OCI-LY1 (cell line): Measurements from ENCODE around the gene LRIG3.

Experiments used
- H2AFZ ChIP-seq: fragments of 200-600 bp; sonication (generic), shearing (Covaris generic); 2 replicates; pipeline ENCODE4 v1.6.0; 2014; ENCODE audit warnings: antibody characterized with exemption, mild to moderate bottlenecking, low read length
- H3F3A ChIP-seq: fragments of 200-600 bp; sonication (generic), shearing (Covaris generic); 2 replicates; pipeline ENCODE4 v1.6.0; 2014; ENCODE audit warnings: mild to moderate bottlenecking, antibody characterized with exemption, low read length, moderate library complexity; ENCODE audit not compliant: insufficient read depth
- H3K27ac ChIP-seq: fragments of 200-600 bp; sonication (generic); 2 replicates; pipeline ENCODE4 v1.5.1; 2014; ENCODE audit warnings: low read length, mixed run types, mild to moderate bottlenecking, low read depth; ENCODE audit not compliant: poor library complexity, severe bottlenecking
- H3K27me3 ChIP-seq: fragments of 200-600 bp; sonication (generic); 2 replicates; pipeline ENCODE4 v1.6.0; 2014; ENCODE audit warnings: antibody characterized with exemption, mild to moderate bottlenecking, low read length, moderate library complexity; ENCODE audit not compliant: insufficient read depth
- H3K36me3 ChIP-seq: fragments of 200-600 bp; sonication (generic); 2 replicates; pipeline ENCODE4 v1.6.1; 2014; ENCODE audit warnings: mild to moderate bottlenecking, antibody characterized with exemption, low read length, moderate library complexity, mixed read lengths; ENCODE audit not compliant: insufficient read depth
- H3K4me1 ChIP-seq: fragments of 200-600 bp; sonication (generic); 2 replicates; pipeline ENCODE4 v1.5.1; 2014; ENCODE audit warnings: mild to moderate bottlenecking, low read length, moderate library complexity; ENCODE audit not compliant: insufficient read depth, severe bottlenecking
- H3K4me2 ChIP-seq: fragments of 200-600 bp; sonication (generic), shearing (Covaris generic); 2 replicates; pipeline ENCODE4 v1.6.1; 2014; ENCODE audit warnings: low read length
- H3K4me3 ChIP-seq: fragments of 200-600 bp; sonication (generic); 2 replicates; pipeline ENCODE4 v1.5.1; 2014; ENCODE audit warnings: low read length, low read depth, mild to moderate bottlenecking, mixed read lengths; ENCODE audit not compliant: poor library complexity, severe bottlenecking
- H3K79me2 ChIP-seq: fragments of 200-600 bp; shearing (Covaris generic); 2 replicates; pipeline ENCODE4 v1.6.1; 2016; ENCODE audit warnings: mixed run types, low read length, mixed read lengths; ENCODE audit not compliant: insufficient read depth
- H3K9ac ChIP-seq: fragments of 200-600 bp; sonication (generic), shearing (Covaris generic); 2 replicates; pipeline ENCODE4 v1.6.1; 2014; ENCODE audit warnings: mild to moderate bottlenecking, low read length, mixed read lengths
- H3K9me2 ChIP-seq: fragments of 200-600 bp; sonication (generic), shearing (Covaris generic); 2 replicates; pipeline ENCODE4 v1.6.1; 2014; ENCODE audit warnings: low read depth, mild to moderate bottlenecking, low read length, mixed read lengths
- H3K9me3 ChIP-seq: fragments of 200-600 bp; shearing (Covaris generic); 2 replicates; pipeline ENCODE4 v1.6.1; 2014; ENCODE audit warnings: low read length, mixed read lengths
- H4K20me1 ChIP-seq: fragments of 200-600 bp; sonication (generic), shearing (Covaris generic); 2 replicates; pipeline ENCODE4 v1.6.0; 2016; ENCODE audit warnings: mild to moderate bottlenecking, low read length; ENCODE audit not compliant: insufficient read depth
- EZH2 ChIP-seq: fragments of 200-600 bp; sonication (generic), shearing (Covaris generic); IDR thresholded peaks from 2 replicates; pipeline ENCODE4 v1.8.0; 2017; ENCODE audit warnings: borderline replicate concordance, mixed run types, mild to moderate bottlenecking, antibody characterized with exemption, low read length, moderate library complexity, mixed read lengths
- TF ChIP-seq, protein P1 (sequence below): fragments of 200-600 bp; sonication (generic), shearing (Covaris generic); IDR thresholded peaks from 2 replicates; pipeline ENCODE4 v1.5.1; 2017; ENCODE audit warnings: mild to moderate bottlenecking, antibody characterized with exemption, low read length, moderate library complexity, mixed read lengths

The LRIG3 gene

DNA sequence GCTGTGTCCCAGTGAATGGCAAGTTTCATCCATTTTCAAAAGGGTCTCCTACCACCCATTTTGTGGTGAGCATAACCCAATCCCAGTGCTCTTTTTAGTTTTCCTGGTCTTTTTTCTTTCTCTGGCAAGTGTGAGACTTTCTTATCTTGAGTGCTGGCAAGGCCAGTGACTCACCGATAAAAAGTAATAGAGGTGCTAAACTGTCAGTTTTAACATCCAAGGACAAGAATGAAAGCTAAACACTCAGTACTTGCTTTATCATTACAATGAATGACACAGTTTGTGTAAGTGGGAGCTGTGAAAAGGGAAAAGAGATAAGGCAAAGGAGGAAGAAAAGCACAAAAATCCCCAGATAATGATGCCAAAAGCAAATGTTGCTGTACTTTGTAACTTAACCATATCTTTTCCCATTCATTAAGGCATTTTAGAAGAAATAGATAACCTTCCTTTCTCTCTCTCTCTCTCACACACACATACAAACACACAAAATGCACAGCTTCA is 4.9 kb upstream of the LRIG3 start:
- TF ChIP-seq, protein P1, sequence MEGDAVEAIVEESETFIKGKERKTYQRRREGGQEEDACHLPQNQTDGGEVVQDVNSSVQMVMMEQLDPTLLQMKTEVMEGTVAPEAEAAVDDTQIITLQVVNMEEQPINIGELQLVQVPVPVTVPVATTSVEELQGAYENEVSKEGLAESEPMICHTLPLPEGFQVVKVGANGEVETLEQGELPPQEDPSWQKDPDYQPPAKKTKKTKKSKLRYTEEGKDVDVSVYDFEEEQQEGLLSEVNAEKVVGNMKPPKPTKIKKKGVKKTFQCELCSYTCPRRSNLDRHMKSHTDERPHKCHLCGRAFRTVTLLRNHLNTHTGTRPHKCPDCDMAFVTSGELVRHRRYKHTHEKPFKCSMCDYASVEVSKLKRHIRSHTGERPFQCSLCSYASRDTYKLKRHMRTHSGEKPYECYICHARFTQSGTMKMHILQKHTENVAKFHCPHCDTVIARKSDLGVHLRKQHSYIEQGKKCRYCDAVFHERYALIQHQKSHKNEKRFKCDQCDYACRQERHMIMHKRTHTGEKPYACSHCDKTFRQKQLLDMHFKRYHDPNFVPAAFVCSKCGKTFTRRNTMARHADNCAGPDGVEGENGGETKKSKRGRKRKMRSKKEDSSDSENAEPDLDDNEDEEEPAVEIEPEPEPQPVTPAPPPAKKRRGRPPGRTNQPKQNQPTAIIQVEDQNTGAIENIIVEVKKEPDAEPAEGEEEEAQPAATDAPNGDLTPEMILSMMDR, result no peak
- no peak for TF ChIP-seq EZH2
- Histone ChIP-seq H3K27ac (no peak overlapping the region), H4K20me1 (no peaks in the 10 kb centered on the region), H3F3A (no peaks in the 10 kb centered on the region), H3K9me3 (no peaks in the 10 kb centered on the region), H3K4me2 (no peak overlapping the region), H3K79me2 (no peaks in the 10 kb centered on the region), H3K4me1 (no peaks in the 10 kb centered on the region), H3K9ac (no peak overlapping the region), H3K9me2 (no peaks in the 10 kb centered on the region), H3K4me3 (no peak overlapping the region), H3K36me3 (no peaks in the 10 kb centered on the region), H2AFZ (no peak overlapping the region), H3K27me3 (no peaks in the 10 kb centered on the region)

DNA sequence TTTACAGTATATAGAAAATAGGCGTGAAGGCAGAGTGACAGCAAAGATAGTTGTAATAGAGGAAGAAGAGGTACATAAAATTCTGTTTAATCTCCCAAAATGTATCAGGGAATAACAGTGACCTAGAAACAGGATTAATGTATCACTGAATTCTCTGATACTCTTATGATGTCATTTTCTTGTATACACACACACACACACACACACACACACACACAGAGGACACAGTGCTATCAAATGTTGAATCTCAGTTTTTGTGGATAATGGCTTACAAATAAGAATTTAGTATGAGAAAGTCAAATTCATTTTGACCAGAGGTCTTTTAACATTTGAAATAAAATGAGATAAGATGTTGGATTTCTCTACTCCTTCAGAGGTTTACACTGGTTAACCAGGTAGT is 4.3 kb upstream of the LRIG3 start:
- Histone ChIP-seq H3F3A (no peaks in the 10 kb centered on the region), H3K27ac (no peak overlapping the region), H3K4me3 (no peak overlapping the region), H3K9ac (no peak overlapping the region), H3K27me3 (no peaks in the 10 kb centered on the region), H3K9me3 (no peaks in the 10 kb centered on the region), H3K36me3 (no peaks in the 10 kb centered on the region), H3K4me1 (no peaks in the 10 kb centered on the region), H2AFZ (no peak overlapping the region), H3K79me2 (no peaks in the 10 kb centered on the region), H3K9me2 (no peaks in the 10 kb centered on the region), H4K20me1 (no peaks in the 10 kb centered on the region), H3K4me2 (no peak overlapping the region)
- TF ChIP-seq, protein P1, result no peak
- no peak for TF ChIP-seq EZH2

DNA sequence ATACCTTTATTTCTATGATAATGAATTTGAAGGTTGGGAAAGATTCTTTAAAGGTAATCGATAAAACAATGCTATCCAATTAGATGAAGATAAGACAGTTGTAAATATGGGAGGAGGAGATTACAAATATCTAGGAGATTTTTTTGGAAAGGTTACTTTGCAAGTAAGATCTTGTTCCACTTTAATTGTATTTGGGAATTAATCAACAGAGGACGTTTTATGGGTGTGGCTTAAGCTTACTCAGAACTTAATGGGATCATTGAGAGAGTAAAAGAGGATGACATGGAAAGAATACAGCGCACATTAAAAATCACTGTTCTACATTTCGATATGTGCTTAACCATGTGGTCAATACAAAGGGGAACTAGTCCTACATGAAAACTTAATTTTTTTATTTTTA is 3.5 kb upstream of the LRIG3 start:
- no peaks in the 10 kb centered on the region for H3F3A ChIP-seq

More for the DNA sequence above, 3.5 kb upstream of the LRIG3 start:
- Histone ChIP-seq H3K27ac (no peak overlapping the region), H3K4me2 (no peak overlapping the region), H3K9me3 (no peaks in the 10 kb centered on the region), H3K27me3 (no peaks in the 10 kb centered on the region), H3K9me2 (no peaks in the 10 kb centered on the region), H3K36me3 (no peaks in the 10 kb centered on the region), H3K4me3 (no peak overlapping the region), H3K4me1 (no peaks in the 10 kb centered on the region), H4K20me1 (no peaks in the 10 kb centered on the region), H2AFZ (no peak overlapping the region), H3K9ac (no peak overlapping the region), H3K79me2 (no peaks in the 10 kb centered on the region)
- no peak for TF ChIP-seq EZH2
- TF ChIP-seq, protein P1, result no peak
